ENCODE results near the gene GAL3ST1. TPM values are rescaled to one million over a fixed set of nuclear protein-coding genes. Genes with fewer than 3 reads are reported as not detected.
"Not testable (repeated sequence)": the region's sequence is repeated elsewhere in the genome, so short reads cannot be mapped to it uniquely, and the experiment has no call there.

The GAL3ST1 gene
- 21.6 and 23.7 TPM in 2 replicates for total RNA-seq
- long read RNA-seq, result 0 reads

- peaks cover 17% of the 10 kb centered on the region for H3K4me1 Mint-ChIP-seq (ENCODE audit: low read depth)
- peak within 1 kb of the TSS; percentile 59 for H3K27ac Mint-ChIP-seq
- H3K27me3 Mint-ChIP-seq, result no peaks in the 10 kb centered on the region
Observed at GRCh38 chr22:30574095-30574981, at the start of gene GAL3ST1. Gene GAL3ST1, minus strand, starts transcription at chr22:30574665. Its CDS starts 17,273 bp downstream, at chr22:30557392.

DNA sequence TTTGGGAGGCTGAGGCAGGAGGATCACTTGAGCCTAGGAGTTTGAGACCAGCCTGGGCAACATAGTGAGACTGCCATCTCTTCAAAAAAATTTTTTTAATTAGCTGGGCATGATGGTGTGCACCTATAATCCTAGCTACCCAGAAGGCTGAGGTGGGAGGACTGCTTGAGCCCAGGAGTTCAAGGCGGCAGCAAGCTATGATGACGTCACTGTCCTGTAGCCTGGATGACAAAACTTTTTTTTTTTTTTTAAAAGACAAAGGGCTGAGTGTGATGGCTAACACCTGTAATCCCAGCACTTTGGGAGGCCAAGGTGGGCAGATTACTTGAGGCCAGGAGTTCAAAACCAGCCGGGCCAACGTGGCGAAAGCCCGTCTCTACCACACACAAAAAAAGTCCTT lies 45.4 kb upstream of the GAL3ST1 start:
- H3K36me3 Mint-ChIP-seq (ENCODE audit: insufficient read depth); H3K27me3 Mint-ChIP-seq; H3K4me3 Mint-ChIP-seq (ENCODE audit: low read depth); H3K9me3 Mint-ChIP-seq (ENCODE audit: low read depth); DNase-seq (ENCODE audit: low spot score, unreplicated experiment); H3K27ac Mint-ChIP-seq; H3K4me1 Mint-ChIP-seq (ENCODE audit: low read depth): not testable (repeated sequence)

More at GRCh38 chr22:30574095-30574981, at the start of gene GAL3ST1:
- peak; percentile 34 for DNase-seq (ENCODE audit: low spot score, unreplicated experiment)
- peaks cover 11% of the 10 kb centered on the region for H3K36me3 Mint-ChIP-seq (ENCODE audit: insufficient read depth)
- H3K4me3 Mint-ChIP-seq (ENCODE audit: low read depth), result peak within 1 kb of the TSS; percentile 82
- no peak for TF ChIP-seq CTCF (IDR thresholded peaks at IDR 0.05; ENCODE audit: unreplicated experiment)
- H3K9me3 Mint-ChIP-seq (ENCODE audit: low read depth), result no peaks in the 10 kb centered on the region

- Mint-ChIP-seq H3K4me1 (ENCODE audit: low read depth) (no peaks in the 10 kb centered on the region), H3K27ac (no peak overlapping the region), H3K9me3 (ENCODE audit: low read depth) (no peaks in the 10 kb centered on the region), H3K27me3 (no peaks in the 10 kb centered on the region), H3K4me3 (ENCODE audit: low read depth) (no peak overlapping the region), H3K36me3 (ENCODE audit: insufficient read depth) (peaks cover 10% of the 10 kb centered on the region)
- TF ChIP-seq CTCF (IDR thresholded peaks at IDR 0.05; ENCODE audit: unreplicated experiment), result no peak
- DNase-seq (ENCODE audit: low spot score, unreplicated experiment), result no peak
Observed at GRCh38 chr22:30617819-30618218, 43.4 kb upstream of the GAL3ST1 start.

GRCh38 chr22:30615543-30615954 lies 41.1 kb upstream of the GAL3ST1 start:
- no peak for DNase-seq (ENCODE audit: low spot score, unreplicated experiment)
- H3K9me3 Mint-ChIP-seq (ENCODE audit: low read depth), result no peaks in the 10 kb centered on the region
- TF ChIP-seq CTCF (IDR thresholded peaks at IDR 0.05; ENCODE audit: unreplicated experiment), result no peak
- H3K4me1 Mint-ChIP-seq (ENCODE audit: low read depth), result no peaks in the 10 kb centered on the region
- peaks cover 9% of the 10 kb centered on the region for H3K36me3 Mint-ChIP-seq (ENCODE audit: insufficient read depth)
- no peak overlapping the region for H3K4me3 Mint-ChIP-seq (ENCODE audit: low read depth)
- H3K27me3 Mint-ChIP-seq, result no peaks in the 10 kb centered on the region
- H3K27ac Mint-ChIP-seq, result peak overlapping the region; percentile 87

DNA sequence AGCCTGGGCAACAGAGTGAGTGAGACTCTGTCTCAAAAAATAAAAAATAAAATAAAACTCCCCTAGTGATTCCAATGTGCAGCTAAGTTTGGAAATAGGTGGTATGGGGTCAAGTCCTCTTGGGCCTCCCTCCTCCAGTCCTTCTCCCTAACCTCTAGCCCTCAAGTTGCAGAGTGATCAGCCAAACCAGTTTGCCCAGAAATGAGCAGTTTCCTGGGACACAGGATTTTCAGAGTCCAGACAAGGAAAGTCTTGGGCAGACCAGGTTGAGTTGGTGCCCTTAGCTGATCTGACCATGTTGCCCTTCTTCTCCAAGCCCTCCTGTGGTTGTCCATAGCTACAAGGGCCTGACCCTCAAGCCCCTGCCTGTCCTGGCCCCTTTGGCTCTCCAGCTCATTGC lies 40.4 kb upstream of the GAL3ST1 start:
- no peaks in the 10 kb centered on the region for H3K9me3 Mint-ChIP-seq (ENCODE audit: low read depth)
- no peak for DNase-seq (ENCODE audit: low spot score, unreplicated experiment)
- peaks cover 9% of the 10 kb centered on the region for H3K36me3 Mint-ChIP-seq (ENCODE audit: insufficient read depth)
- H3K27me3 Mint-ChIP-seq, result no peaks in the 10 kb centered on the region
- H3K27ac Mint-ChIP-seq, result no peak overlapping the region
- no peak for TF ChIP-seq CTCF (IDR thresholded peaks at IDR 0.05; ENCODE audit: unreplicated experiment)
- H3K4me3 Mint-ChIP-seq (ENCODE audit: low read depth), result no peak overlapping the region
- H3K4me1 Mint-ChIP-seq (ENCODE audit: low read depth), result no peaks in the 10 kb centered on the region

DNA sequence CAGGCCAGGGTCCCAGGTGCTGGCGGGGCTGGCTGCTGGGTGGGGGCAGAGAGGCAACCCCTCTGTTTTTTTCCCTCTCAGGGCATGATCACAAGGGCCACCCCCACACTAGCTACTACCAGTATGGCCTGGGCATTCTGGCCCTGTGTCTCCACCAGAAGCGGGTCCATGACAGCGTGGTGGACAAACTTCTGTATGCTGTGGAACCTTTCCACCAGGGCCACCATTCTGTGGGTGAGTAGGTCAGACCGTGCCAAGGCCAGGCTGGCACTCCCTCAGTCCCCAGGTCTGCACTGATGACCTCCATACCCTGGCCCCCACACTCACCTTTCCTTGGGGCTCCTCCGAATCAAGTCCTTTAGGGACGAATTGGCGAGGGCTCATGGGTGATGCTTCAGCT lies 39.8 kb upstream of the GAL3ST1 start:
- H3K36me3 Mint-ChIP-seq (ENCODE audit: insufficient read depth), result peaks cover 9% of the 10 kb centered on the region
- DNase-seq (ENCODE audit: low spot score, unreplicated experiment), result no peak

More for the DNA sequence above, 39.8 kb upstream of the GAL3ST1 start:
- TF ChIP-seq CTCF (IDR thresholded peaks at IDR 0.05; ENCODE audit: unreplicated experiment), result no peak
- Mint-ChIP-seq H3K4me3 (ENCODE audit: low read depth) (no peak overlapping the region), H3K9me3 (ENCODE audit: low read depth) (no peaks in the 10 kb centered on the region), H3K4me1 (ENCODE audit: low read depth) (no peaks in the 10 kb centered on the region), H3K27ac (no peak overlapping the region), H3K27me3 (no peaks in the 10 kb centered on the region)
